GM18519 (cell line): ENCODE data around the gene PPP1R9B.

Experiments used
- ATAC-seq: cut with Tn5 transposase; IDR thresholded peaks from one replicate; pipeline ENCODE4 v1.9.1; 2021; ENCODE audit warnings: mild to moderate bottlenecking, moderate library complexity; ENCODE audit not compliant: unreplicated experiment, low FRiP score

The PPP1R9B gene

GRCh38 chr17:50150354-50151040 lies at the start of gene PPP1R9B:
Gene PPP1R9B, minus strand, starts transcription at chr17:50150677. Its CDS starts 164 bp downstream, at chr17:50150513.
- no peak for ATAC-seq

- ATAC-seq: no peak
These were observed 49.5 kb upstream of the PPP1R9B start for GRCh38 chr17:50199803-50200456.

GRCh38 chr17:50199211-50199802 lies 48.8 kb upstream of the PPP1R9B start:
- ATAC-seq: no peak

GRCh38 chr17:50198026-50198669 lies 47.7 kb upstream of the PPP1R9B start:
- ATAC-seq: no peak

- ATAC-seq: no peak
These were observed 46.3 kb upstream of the PPP1R9B start for GRCh38 chr17:50196826-50197225.

- ATAC-seq: no peak
These were observed 45.6 kb upstream of the PPP1R9B start for GRCh38 chr17:50196036-50196435.

GRCh38 chr17:50194934-50195865 lies 44.7 kb upstream of the PPP1R9B start:
- no peak for ATAC-seq

GRCh38 chr17:50194140-50194933 lies 43.9 kb upstream of the PPP1R9B start:
- no peak for ATAC-seq

GRCh38 chr17:50192618-50193291 lies 42.3 kb upstream of the PPP1R9B start:
- ATAC-seq: no peak

- ATAC-seq: no peak
These were observed 41.7 kb upstream of the PPP1R9B start for GRCh38 chr17:50192144-50192617.

- no peak for ATAC-seq
These were observed 41.1 kb upstream of the PPP1R9B start for GRCh38 chr17:50191359-50192143.

GRCh38 chr17:50190603-50191358 lies 40.3 kb upstream of the PPP1R9B start:
- ATAC-seq: no peak

- ATAC-seq: no peak
These were observed 39.8 kb upstream of the PPP1R9B start for GRCh38 chr17:50190293-50190602.

GRCh38 chr17:50189550-50190292 lies 39.2 kb upstream of the PPP1R9B start:
- no peak for ATAC-seq

- ATAC-seq: no peak
These were observed 38.6 kb upstream of the PPP1R9B start for GRCh38 chr17:50188921-50189549.

- no peak for ATAC-seq
These were observed 38.0 kb upstream of the PPP1R9B start for GRCh38 chr17:50188531-50188920.
